Measurements from ENCODE around the gene BRD4.

DNA sequence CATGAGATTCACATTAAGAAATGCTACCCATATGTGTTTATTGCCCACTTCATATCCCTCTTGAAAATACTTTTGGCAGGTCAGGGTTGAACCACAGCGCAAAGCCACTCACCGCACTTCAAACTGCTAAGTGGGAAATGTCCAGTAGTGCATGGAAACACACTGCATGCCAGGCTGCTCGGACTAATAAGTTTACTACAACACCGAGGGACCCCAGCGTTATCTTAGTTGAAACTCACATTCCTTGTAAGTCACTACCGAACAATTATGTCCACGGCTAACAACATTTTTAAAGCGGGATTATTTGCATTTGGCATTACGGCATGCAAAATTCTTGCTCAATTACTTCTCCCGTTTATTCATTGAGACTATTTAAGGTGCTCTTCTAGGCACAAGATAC lies 4.0 kb downstream of the BRD4 start:
- TF ChIP-seq, protein P1, sequence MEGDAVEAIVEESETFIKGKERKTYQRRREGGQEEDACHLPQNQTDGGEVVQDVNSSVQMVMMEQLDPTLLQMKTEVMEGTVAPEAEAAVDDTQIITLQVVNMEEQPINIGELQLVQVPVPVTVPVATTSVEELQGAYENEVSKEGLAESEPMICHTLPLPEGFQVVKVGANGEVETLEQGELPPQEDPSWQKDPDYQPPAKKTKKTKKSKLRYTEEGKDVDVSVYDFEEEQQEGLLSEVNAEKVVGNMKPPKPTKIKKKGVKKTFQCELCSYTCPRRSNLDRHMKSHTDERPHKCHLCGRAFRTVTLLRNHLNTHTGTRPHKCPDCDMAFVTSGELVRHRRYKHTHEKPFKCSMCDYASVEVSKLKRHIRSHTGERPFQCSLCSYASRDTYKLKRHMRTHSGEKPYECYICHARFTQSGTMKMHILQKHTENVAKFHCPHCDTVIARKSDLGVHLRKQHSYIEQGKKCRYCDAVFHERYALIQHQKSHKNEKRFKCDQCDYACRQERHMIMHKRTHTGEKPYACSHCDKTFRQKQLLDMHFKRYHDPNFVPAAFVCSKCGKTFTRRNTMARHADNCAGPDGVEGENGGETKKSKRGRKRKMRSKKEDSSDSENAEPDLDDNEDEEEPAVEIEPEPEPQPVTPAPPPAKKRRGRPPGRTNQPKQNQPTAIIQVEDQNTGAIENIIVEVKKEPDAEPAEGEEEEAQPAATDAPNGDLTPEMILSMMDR (conservative IDR thresholded peaks at IDR 0.05; ENCODE audit: low read length), result no peak
- TF ChIP-seq EZH2phosphoT487 (IDR thresholded peaks at IDR 0.05; ENCODE audit: borderline replicate concordance, low read depth, low read length), result no peak

Measured in OCI-LY7 (cell line).